ENCODE results near the gene TREX2.

Gene TREX2

DNA sequence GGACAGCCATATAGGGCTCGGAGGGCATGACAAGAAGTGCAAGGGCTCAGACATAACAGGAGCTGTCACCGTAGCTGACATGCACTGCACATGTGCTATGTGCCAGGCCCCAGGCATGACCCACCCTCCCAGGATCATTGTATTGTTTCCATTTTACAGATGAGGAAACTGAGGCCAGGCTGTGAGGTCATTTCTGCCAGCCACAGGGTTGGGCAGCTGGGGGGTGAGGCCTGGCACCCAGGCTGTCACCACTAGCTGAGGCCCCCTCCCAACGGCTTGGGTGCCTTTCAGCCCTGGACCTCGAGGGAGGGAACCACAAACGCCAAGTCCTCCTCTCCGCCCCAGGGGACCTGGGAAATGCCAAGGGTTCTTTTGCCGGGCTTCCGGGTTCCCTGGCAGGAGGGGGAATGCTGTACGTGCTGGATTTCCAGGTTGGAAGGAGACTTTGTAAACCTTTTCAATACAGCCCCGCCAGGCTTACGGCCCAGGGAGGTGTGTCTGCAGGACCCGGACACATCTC, 12.6 kb downstream of the TREX2 start:
- no peak for DNase-seq

DNA sequence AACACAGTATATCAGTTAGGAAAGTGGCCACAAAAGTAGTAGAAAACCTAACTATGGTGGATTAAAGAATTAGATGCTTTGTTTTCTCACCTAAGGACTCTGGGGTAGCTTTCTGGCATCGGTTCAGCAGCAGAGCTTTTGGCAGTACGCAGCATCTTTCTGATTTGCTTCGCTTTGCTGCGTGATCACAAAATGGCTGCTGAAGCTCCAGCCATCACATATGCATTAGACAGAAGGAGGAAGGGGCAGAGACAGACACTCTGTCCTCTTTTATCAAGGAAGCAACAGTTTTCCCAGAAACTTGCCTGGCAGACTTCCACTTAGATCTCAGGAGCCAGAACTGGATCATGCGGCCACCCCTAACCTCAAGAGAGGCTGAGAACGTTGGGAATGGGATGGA, 15.1 kb downstream of the TREX2 start:
- no peak for DNase-seq

DNA sequence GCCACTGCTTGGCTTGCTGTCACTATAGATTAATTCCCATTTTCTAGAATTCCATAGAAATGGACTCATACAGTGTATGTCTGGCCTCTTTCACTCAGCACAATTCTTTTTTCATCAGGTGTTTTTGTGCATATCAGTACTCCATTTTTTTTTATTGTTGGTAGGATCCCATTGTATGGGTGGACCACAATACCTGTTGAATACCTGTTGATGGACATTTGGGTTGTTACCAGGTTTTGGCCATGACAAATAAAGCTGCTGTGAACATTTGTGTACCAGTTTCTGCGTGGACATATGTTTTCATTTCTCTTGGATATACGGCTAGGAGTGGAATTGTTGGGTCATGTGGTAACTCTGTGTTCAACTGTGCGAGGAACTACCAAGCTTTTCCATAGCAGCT, 19.7 kb downstream of the TREX2 start:
- DNase-seq, result no peak

DNA sequence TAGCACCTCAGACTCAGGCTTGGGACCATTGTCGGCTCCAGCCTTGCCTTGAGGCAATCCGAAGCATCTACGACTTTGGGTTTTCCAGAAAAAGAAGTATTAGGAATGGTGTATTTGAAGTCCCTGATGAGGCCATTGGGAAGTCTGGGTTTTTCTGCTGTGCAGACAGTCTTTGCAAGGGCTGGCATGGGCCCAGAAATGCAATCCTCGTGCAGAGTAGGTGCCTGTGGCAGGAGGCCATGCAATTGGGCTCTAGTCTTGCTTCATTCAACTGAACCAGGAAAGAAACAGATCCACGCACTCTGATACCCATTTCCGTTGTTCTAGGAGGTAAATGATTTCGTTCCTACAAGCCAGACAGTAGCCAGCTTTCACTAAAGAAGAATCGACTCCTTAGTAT, 22.2 kb downstream of the TREX2 start:
- DNase-seq, result no peak

DNA sequence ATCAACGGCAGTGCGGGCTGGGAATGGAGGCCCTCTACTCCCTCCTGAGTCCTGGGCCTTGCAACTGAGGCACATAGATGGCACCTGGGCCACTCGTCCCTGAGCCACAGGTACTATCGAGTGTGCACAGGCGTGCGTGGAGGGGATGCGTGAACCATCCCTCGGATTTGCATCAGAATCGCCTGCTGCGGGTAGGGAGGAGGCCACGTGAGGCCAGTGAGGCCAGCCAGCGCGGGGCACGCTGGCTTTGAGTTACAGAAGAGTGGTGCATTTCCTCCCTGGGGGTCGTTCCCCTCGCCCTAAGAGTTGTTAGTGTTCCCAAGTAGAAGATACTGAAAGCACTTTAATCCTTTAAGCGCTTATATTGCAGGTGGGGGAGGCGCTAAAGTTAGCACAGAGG, 24.0 kb downstream of the TREX2 start:
- no peak for DNase-seq

DNA sequence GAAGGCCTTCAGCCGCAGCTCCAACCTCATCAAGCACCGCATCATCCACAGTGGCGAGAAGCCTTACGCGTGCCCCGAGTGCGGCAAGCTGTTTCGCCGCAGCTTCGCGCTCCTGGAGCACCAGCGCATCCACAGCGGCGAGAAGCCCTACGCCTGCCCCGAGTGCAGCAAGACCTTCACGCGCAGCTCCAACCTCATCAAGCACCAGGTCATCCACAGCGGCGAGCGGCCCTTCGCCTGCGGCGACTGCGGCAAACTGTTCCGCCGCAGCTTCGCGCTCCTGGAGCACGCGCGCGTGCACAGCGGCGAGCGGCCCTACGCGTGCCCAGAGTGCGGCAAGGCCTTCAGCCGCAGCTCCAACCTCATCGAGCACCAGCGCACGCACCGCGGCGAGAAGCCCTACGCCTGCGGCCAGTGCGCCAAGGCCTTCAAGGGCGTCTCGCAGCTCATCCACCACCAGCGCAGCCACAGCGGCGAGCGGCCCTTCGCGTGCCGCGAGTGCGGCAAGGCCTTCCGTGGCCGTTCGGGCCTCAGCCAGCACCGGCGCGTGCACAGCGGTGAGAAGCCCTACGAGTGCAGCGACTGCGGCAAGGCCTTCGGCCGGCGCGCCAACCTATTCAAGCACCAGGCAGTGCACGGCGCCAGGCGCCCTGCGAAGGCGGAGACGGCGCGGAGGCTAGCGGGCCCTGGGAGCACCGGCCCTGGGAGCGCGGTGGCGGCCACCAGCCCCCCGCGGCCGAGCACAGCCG, 24.8 kb downstream of the TREX2 start:
- no peak for DNase-seq

DNA sequence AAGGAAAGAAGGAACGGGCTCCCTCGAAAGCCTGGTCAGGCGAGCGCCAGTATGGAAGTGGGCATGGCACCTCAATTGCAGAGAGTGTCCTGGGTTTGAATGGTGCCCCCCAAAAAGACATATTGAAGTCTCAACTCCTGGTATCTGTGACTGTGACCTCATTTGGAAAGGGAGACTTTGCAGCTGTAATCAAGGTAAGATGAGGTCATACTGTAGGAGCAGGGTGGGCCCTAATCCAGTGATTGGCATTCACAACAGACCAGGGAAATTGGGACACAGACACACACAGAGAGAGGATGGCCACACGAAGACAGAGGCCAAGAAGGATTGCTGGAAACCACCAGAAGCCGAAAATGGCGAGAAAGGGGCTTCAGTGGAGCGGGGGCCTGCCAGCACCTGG, 28.2 kb downstream of the TREX2 start:
- no peak for DNase-seq

DNA sequence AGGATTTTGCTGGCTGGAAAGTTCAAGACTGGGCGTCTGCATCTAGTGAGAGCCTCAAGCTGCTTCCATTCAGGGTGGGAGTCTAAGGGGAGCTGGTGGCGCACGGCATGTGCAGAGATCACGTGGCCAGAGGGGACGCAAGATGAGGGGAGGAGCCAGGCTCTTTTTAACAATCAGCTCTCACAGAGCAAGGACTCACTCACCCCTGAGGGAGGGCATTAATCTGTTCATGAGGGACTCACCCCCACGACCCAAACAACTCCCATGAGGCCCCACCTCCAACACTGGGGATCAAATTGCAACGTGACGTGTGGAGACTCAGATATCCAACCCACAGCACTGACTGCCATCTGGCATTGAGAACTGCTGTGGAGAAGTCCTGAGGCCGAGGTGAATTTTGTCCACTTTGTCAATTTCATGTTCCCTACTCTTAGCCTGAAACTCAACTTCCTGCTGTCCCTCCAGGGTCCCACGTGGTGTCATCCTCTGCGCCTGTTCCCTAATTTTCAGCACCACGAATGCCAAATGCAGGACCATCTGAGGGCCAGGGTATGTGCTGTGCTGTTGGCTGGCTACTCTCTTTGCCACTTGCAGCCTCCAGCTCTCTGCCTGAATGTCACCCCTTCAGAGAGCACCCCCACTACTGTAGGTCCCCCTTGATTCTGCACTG, 28.9 kb downstream of the TREX2 start:
- no peak for DNase-seq

DNA sequence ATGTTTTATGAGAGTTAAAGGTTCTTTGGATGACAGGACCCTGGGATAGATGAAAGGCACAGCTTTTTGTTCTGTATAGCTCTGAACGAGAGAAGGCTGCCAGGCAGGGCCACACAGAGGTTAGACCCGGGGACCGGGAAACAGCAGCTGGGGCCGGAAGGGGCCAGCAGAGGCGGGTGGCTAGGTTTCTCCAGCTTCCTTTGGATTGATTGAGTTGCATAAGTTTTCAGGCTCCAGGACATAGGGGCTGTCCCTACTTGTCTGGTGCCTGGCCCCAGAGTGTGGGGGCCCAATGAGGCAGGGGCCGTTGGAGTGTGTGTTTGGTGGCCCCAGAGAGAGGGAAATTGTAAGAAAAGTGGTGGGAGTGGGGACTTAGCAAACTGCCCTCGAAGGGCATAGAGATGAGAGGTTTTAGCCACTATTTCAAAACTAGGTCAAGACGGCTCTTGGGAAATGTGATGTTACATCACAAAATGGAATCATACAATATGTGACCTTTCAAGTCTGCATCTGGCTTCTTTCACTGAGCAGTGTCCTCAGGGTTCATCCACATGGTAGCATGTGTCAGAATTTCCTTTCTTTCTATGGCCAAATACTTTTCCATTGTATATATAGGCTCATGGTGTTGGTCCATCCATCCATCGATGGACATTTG, 30.9 kb downstream of the TREX2 start:
- no peak for DNase-seq

DNA sequence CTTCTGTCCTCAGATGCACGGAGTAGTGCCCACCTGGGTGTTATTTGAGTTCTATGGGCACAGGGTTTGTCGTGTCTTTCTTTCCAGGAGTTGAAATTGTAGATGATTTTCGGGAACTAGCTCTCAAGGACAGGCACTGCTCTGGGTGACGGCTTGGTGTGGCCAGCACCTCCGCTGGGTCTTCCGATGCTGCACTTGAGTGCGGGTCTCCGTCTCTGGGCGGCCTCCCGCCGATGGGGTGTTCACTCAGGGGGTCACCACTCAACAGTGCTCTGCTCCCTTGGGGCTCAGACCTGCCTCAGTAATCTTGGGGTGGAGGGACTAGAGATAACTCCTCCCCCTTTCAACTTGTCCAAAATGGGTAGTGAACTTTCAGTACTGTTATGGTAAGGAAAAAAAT, 32.1 kb downstream of the TREX2 start:
- no peak for DNase-seq

DNA sequence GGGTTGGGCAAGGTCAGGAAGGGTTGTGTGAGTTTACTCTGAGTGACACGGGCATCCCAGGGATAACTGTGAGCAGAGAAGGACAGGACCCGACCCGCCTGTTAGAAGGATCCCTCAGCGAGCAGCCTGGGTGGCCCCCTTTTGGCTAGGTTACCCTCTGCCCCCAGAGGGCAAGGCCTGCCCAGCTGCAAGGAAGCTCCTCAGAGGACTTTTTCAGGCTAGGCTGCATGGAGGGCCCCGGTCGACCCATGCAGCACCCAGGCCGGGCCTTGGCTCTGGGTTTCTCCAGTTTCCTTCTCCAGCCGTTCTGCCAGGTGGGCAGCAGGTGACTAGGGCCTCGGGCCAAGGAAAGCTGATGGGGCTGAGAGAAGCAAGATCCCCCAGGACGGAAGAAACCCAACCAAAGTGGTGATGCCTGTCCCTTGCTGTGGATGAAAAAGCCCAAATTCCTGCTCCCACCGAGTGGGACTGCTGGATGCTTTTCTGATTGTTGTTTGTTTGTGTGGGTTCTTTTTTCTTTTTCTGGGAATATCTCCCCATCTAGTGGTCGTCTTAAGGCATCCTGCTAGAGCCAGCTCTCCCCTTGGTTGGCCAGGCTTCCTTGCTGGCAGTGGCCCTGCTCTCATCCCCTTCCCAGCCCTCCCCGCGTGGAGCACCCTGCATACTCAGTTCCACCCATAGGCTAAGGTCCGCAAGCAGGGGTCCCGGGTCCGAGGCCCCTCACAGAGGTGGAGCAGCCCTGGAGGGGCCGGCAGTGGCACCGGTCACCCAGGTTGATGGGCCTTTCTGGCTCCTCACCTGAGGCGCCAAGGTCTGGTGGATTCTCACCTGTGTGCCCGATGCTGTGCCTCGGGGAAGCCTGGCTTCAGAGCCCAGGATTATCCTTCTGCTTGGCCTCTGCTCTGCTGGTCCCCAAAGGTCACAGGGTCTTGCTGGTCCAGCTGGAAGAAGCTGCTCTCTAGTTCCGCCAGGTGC, 32.8 kb downstream of the TREX2 start:
- no peak for DNase-seq

DNA sequence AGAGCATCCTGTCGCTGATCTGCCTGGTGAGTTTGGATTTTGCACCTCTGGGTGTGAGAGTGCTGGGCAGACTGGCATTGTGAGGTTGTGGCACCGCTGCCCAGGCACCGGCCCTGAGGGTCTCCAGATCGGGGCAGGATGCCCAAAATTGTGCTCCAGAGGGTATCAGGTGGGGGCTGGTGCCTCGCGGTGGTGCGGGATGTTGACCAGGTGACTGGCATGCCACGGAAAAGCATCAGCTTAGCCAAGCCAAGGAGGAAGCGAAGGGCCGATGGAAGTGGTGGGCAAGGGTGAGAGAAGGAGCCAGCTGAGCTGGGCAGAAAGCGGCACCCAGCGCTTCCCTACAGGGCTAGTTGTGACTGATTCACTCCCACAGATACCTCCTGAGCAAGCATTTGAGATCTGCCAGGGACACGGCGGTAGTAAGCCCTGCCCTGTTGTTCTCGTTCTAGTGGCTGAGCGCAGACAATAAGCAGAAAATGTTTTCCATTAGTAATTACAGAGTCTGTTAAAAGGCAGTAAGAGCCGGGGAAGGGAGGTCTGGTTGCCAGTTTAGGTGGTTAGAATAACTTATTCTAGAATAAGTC, 33.8 kb downstream of the TREX2 start:
- DNase-seq, result no peak

DNA sequence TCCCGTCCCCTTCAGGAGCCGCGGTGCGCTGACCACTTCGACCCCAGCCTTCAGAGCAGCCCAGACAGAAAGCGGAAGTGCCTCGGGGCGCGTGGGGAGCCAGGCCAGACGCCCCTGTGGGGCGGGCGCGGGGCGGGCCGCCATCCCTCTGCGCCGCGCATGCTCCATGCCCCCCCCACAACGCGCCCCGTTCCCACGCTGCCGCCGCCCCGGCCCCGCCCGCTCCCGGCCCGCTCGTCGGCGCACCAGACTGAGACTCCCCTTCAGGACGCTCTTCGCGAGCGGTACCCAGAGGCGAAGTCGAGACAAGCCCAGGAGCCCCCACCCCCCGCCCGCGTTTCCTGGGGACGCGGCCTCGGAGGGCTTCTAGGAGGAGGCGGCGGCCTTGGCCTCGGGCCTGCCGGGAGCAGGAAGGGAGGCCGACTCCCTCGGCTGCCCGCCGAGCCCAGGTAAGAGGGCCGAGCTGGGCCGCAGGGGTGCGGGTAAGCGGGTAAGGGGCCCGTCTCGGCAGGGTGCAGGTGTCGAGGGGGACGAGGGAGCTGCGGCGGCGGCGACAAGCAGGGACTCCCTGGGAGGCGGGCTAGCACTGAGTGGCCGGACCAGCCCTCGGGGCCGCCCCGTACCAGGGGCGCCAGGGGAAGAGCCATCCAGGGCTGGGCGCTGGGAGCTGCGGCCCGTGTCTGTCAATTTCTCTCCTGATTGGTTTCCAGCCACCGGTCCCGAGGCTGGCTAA, 34.4 kb downstream of the TREX2 start, which contains the start of gene ZFP92:
Gene ZFP92, plus strand, starts transcription at position 218 of the 733 bp plus-strand sequence. CDS start 6,851 bp downstream, outside the sequence.
- DNase-seq, result peak; percentile 70

DNA sequence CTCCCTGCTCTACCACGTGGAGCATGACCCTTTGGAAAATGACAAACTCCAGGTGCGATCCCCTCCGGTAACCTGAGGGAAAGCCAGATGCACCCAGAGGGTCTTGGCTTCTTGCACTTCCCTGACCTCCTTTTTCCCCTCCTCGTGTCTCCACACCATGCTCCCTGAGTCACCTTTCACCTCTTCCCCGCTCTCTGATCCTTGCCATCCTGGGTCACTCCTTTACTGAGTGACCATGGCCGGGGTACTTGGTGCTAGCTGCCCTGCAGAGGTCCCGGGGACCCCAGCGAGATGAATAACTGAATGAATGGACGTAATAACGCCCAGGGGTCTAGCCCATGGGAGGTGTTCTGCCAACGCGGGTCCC, 35.0 kb downstream of the TREX2 start:
- DNase-seq, result no peak

DNA sequence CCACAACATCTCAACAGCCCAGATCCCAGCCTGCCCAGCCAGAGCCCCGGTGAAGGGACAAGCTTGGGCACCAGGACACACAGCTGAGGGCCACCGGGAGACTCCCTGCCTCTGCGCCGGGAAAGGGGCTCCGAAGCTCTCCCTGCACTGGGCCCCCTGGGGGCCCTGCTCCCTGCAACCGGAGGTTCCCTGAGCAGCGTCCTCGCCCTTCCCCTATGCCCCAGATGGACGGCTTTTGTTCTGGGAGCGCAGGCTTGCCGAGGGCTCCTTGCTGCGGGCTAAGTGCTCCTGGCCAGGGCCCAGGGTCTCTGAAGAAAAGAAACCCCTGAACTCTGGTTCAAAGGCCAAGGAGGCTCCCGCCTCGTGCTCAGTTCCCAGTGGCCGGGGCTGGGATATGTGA, 35.5 kb downstream of the TREX2 start:
- no peak for DNase-seq

DNA sequence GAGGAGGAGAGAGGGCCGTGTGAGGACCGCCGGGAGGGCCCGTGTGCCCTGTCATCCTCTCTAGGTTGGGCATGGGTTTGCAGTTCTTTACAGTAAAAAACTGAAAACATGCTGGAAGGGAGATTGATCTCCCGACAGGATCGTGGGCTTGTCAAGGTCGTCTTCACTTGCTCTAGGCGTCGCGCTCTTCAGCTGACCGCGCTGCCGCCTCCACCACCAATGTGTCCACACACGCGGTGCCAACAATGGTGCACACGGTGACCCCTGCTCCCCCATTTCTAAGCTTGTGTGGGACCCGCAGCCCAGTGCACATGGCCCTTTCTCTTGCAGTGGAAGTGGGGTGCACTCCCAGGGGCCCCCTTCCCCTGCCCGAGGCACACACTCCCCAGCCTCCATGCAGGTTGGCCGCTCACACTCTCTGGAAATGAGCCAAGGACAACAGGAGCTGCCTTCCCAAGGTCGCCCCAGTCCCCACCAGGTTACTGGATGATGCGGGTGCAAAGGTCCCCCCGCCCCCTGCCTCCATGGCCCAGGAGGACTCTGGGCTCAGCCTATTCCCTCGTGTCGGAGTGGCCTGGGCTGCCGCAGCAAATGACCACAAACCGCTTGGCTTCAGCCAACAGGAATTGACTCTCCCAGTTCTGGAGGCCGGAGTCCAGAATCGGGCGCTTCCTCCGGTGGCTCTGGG, 36.3 kb downstream of the TREX2 start:
- DNase-seq, result no peak

DNA sequence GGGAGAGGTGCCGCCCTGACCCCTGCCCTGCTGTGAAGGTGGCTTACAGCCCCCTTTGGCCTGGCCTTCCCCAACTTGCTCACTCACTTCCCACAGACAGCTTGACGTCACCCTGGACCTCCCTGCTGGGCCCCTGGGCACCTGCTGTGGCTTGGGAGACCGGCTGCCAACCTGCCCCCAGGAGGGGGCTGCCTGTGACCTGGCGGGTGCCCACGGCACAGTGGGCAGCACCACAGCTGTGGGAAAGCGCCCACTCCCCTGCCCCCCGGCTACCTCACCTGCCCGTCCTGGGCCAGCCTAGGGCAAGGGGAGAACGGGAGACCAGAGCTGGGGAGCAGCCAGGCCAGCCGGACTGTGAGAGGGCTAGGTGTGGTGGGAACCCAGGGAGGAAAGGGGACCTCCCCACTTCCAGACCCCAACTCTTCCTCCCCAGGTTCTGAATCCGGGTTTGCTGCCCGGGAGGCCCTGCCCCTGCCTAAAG, 36.9 kb downstream of the TREX2 start:
- DNase-seq, result no peak

DNA sequence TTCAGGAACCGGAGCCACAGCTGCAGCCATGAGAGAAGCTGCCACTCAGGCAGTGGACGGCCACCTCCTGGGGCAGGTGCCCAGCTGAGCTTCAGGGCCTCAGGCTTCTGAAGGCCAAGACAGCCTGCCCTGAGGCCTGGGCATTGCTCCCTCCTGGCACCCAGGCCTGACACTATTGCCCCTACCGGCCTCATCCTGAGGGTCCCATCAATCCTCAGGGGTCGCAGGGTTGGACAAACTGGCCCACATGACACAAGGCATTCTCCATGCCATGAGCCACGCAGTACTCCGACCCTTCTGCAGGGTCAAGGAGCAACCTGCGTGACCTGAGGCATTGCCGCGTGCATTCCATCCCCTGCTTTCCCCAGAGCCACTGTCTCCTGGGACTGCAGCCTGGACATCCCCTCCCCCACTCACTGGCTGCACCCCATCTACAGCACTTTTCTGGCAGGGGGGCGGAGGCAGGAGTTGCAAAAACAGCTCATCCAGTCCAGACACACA, 37.6 kb downstream of the TREX2 start:
- no peak for DNase-seq

DNA sequence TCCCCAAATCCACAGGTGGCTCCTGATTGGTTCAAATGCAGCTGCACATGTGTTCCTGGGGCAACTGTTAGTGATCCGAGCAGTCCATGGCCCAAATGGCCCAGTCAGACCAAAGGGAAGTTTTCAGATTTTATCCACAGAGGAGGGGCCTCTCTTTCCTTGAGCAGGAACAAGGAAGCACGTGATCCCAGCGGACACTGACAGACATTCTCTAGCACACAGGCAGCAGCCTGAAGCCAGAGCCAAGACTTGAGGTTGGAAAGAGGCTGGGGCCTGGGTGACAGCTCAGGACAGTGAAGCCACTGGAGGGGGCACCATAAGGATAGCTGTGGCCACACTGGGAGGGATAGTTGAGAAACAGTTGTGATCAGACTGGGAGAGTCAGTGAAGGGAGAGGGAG, 38.1 kb downstream of the TREX2 start:
- no peak for DNase-seq

DNA sequence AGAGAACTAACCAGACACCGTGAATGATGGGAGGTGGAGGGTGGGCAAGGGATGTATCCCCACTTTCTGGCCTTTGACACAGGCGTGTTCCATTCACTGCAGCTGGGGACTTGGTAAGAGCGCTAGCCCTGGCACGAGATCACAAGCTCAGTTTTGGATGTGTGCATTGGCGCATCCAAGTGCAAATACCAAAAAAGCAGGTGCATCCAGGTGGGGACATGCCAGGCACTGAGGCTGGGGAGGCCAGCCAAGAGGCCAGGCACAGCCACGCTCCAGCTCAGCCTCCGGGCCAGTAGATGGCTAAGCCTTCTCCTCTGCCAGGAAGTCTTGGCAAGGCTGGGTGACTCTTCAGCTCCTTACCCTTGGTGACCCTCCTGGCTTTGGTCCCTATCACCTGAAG, 39.0 kb downstream of the TREX2 start:
- DNase-seq, result no peak

DNA sequence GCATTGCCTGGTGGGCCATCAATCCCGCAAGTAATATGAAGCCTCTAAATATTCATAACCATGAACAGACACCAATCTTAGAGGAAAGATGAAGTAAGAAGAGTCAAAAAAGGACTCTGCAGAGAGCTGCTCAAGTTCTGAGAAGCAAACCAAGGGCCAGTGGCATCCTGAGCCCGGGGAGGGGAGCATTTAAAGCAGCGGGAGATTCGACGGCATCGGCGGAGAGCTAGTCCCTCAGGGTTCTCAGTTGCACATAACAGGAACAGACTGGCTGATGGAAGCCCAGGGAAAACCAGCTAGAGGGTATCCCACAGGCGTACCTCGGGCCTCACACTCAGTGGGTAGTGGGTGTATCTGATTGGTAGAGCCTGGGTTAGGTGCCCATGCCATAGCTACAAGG, 39.8 kb downstream of the TREX2 start:
- no peak for DNase-seq

Measured in activated effector memory CD4-positive, alpha-beta T cell treated with anti-CD3 and anti-CD28 coated beads, Interleukin-2, amount 50 U/mL, for 16 hours (primary cell).